Gastrocnemius medialis (tissue), 4 donors: ENCODE data around the gene RPUSD3. TPM values are rescaled to one million over a fixed set of nuclear protein-coding genes. Genes with fewer than 3 reads are reported as not detected.
A peak's percentile ranks its signal among the peaks of the same experiment; 100 is the strongest.
"Not testable (repeated sequence)": the region's sequence is repeated elsewhere in the genome, so short reads cannot be mapped to it uniquely, and the experiment has no call there.

Experiments used
- ATAC-seq, 2 donors: fragments of 150-250 bp; one replicate each; pipeline ENCODE4 v1.9.1; 2016
- DNase-seq, 2 donors: peaks; one replicate each; pipeline ENCODE4 v3.0.0-alpha.2; 2019
- H3K27ac ChIP-seq, 4 donors: fragments of 200-600 bp; sonication (generic); 1 replicate in 1 of 4; 2 replicates in 3 of 4; pipeline ENCODE4 v1.5.1; 2016 to 2018; ENCODE audit warnings: mild to moderate bottlenecking in 2 of 4, moderate library complexity in 1 of 4
- H3K27me3 ChIP-seq, 3 donors: fragments of 200-600 bp; sonication (generic) in 2 of 3; 1 replicate in 1 of 3; 2 replicates in 2 of 3; pipeline versions ENCODE4 v1.5.1 to v1.6.0; 2016 to 2019; ENCODE audit warnings: mild to moderate bottlenecking in 1 of 3, moderate library complexity in 1 of 3
- H3K36me3 ChIP-seq, 2 donors: fragments of 200-600 bp; sonication (generic) in 1 of 2; one replicate each; pipeline ENCODE4 v1.5.1; 2017 to 2018
- H3K4me1 ChIP-seq, 2 donors: fragments of 200-600 bp; sonication (generic) in 1 of 2; one replicate each; pipeline ENCODE4 v1.5.1; 2016 to 2017; ENCODE audit warnings: mild to moderate bottlenecking in 2 of 2
- H3K4me3 ChIP-seq, 4 donors: fragments of 200-600 bp; sonication (generic) in 3 of 4; 1 replicate in 1 of 4; 2 replicates in 3 of 4; pipeline ENCODE4 v1.5.1; 2016 to 2019; ENCODE audit warnings: mild to moderate bottlenecking in 2 of 4
- H3K9me3 ChIP-seq, 3 donors: fragments of 200-600 bp; sonication (generic) in 2 of 3; 1 replicate in 1 of 3; 2 replicates in 2 of 3; pipeline ENCODE4 v1.5.1; 2016 to 2019
- POLR2A ChIP-seq, 2 donors: fragments of 450-650 bp; IDR thresholded peaks; one replicate each; pipeline ENCODE4 v1.6.1; 2017; ENCODE audit warnings: antibody characterized with exemption in 2 of 2, mild to moderate bottlenecking in 2 of 2, moderate library complexity in 2 of 2
- in situ Hi-C, 4 donors: fragments of 200-750 bp; cut with MboI; loops; one replicate each; pipeline versions ENCODE4 v1.15.0 to v1.8.0; 2017; ENCODE audit warnings: low sequenced_read_pairs in 4 of 4
- intact Hi-C: fragments of 100-400 bp; cut with DNase I; formaldehyde crosslinking; loops from one replicate; pipeline ENCODE4 v1.15.1; 2023; ENCODE audit warnings: low total_unique reads
- total RNA-seq, 4 donors: library from RNA; depleted of rRNA; stranded (reverse); fragments of >200 nt; gene quantifications; one replicate each; pipeline versions ENCODE4 v1.1.0 to v1.2.3, GENCODE V29; 2016
- TF ChIP-seq, protein P1 (sequence below), 5 experiments: fragments of 450-650 bp in 3 of 5; fragments of 200-600 bp in 2 of 5; sonication (generic) in 2 of 5; IDR thresholded peaks in 4 of 5; conservative IDR thresholded peaks in 1 of 5; 1 replicate in 4 of 5; 2 replicates in 1 of 5; pipeline ENCODE4 v1.5.1; 2016 to 2019; ENCODE audit warnings: antibody characterized with exemption in 5 of 5, mild to moderate bottlenecking in 3 of 5, moderate library complexity in 3 of 5

Gene RPUSD3
- total RNA-seq, 4 donors from 2014 or later, result 72.7 to 96.7 (median 75.5) TPM

DNA sequence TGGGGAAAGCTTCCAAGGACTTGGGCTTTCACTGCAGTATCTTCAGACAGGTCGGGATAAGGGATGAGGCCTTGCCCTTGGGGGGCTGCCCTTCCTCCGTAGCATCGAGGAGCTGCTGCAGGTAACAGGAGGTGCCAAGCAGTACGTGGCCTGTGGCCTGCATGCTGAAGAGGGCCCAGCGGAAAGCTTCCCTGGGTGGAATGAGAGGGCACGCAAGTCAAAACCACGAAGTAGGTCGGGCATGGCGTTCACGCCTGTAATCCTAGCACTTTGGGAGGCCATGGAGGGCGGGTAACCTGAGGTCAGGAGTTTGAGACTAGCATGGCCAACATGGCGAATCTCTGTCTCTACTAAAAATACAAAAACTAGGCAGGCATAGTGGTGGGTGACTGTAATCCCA, 23.3 kb upstream of the RPUSD3 start:
- DNase-seq, result no peak
- intact Hi-C loops (no loop called here), in situ Hi-C loops (no loop called here)
- no peaks in the 10 kb centered on the region for H3K9me3 ChIP-seq
- no peak for TF ChIP-seq POLR2A (IDR thresholded peaks at IDR 0.05)
- TF ChIP-seq, protein P1, sequence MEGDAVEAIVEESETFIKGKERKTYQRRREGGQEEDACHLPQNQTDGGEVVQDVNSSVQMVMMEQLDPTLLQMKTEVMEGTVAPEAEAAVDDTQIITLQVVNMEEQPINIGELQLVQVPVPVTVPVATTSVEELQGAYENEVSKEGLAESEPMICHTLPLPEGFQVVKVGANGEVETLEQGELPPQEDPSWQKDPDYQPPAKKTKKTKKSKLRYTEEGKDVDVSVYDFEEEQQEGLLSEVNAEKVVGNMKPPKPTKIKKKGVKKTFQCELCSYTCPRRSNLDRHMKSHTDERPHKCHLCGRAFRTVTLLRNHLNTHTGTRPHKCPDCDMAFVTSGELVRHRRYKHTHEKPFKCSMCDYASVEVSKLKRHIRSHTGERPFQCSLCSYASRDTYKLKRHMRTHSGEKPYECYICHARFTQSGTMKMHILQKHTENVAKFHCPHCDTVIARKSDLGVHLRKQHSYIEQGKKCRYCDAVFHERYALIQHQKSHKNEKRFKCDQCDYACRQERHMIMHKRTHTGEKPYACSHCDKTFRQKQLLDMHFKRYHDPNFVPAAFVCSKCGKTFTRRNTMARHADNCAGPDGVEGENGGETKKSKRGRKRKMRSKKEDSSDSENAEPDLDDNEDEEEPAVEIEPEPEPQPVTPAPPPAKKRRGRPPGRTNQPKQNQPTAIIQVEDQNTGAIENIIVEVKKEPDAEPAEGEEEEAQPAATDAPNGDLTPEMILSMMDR (IDR thresholded peaks at IDR 0.05 in 4 of 5, conservative IDR thresholded peaks at IDR 0.05 in 1 of 5), result no peak
- no peak overlapping the region for H3K27ac ChIP-seq
- peaks cover 0 to 7% of the 10 kb centered on the region in 2 donors for H3K4me1 ChIP-seq
- H3K36me3 ChIP-seq, result no peaks in the 10 kb centered on the region
- no peaks in the 10 kb centered on the region for H3K27me3 ChIP-seq
- H3K4me3 ChIP-seq, result no peak overlapping the region
- no peak for ATAC-seq

DNA sequence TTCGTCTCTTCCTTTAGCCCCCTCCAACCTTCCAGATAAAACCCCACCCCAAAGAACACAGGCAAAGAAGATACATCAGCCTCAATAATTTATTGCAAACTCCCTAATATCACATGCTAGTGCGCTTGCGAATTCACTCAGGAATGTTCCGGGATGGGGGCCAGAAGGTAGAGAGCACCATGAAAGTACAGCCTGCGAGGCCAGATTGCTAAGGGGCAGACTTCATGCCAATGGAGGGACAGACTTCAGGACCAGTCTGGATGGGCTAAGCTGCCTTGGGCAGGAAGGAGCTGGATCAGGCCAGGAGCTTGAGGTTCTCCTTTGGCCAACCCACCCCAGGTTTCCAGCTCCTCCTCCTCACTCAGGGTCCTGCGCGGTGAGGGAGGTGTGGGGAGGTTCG, 22.8 kb upstream of the RPUSD3 start:
- no peak overlapping the region for H3K4me3 ChIP-seq
- H3K9me3 ChIP-seq, result no peaks in the 10 kb centered on the region
- DNase-seq, result peak; percentile 33 to 50
- no peak for TF ChIP-seq POLR2A (IDR thresholded peaks at IDR 0.05)
- TF ChIP-seq, protein P1 (IDR thresholded peaks at IDR 0.05 in 4 of 5, conservative IDR thresholded peaks at IDR 0.05 in 1 of 5), result no peak
- peaks cover 0 to 7% of the 10 kb centered on the region in 2 donors for H3K4me1 ChIP-seq
- H3K27ac ChIP-seq, result no peak overlapping the region
- in situ Hi-C loops (no loop called here), intact Hi-C loops (no loop called here)
- no peaks in the 10 kb centered on the region for H3K36me3 ChIP-seq
- ATAC-seq, result peak; percentile 63 to 78
- H3K27me3 ChIP-seq, result no peaks in the 10 kb centered on the region

DNA sequence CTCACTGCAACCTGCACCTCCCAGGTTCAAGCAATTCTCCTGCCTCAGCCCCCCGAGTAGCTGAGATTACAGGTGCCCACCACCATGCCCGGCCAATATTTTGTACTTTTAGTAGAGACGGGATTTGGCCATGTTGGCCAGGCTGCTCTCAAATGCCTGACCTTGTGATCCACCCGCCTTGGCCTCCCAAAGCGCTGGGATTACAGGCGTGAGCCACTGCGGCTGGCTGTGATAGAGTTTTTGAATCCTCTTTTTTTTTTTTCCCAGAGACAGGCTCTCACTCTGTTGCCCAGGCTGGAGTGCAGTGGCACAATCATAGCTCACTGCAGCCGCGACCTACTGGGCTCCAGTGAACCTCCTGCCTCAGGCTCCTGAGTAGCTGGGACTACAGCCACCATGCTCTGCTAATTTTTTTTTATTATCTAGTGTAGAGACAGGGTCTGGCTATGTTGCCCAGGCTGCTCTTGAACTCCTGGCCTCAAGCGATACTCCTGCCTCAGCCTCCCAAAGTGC, 21.4 kb upstream of the RPUSD3 start:
- ATAC-seq, H3K4me3 ChIP-seq, H3K27me3 ChIP-seq, in situ Hi-C loops, intact Hi-C loops, DNase-seq, H3K4me1 ChIP-seq, H3K36me3 ChIP-seq, H3K9me3 ChIP-seq: not testable (repeated sequence)
- peak overlapping the region in 1 of 4 donors; percentile 16 for H3K27ac ChIP-seq

DNA sequence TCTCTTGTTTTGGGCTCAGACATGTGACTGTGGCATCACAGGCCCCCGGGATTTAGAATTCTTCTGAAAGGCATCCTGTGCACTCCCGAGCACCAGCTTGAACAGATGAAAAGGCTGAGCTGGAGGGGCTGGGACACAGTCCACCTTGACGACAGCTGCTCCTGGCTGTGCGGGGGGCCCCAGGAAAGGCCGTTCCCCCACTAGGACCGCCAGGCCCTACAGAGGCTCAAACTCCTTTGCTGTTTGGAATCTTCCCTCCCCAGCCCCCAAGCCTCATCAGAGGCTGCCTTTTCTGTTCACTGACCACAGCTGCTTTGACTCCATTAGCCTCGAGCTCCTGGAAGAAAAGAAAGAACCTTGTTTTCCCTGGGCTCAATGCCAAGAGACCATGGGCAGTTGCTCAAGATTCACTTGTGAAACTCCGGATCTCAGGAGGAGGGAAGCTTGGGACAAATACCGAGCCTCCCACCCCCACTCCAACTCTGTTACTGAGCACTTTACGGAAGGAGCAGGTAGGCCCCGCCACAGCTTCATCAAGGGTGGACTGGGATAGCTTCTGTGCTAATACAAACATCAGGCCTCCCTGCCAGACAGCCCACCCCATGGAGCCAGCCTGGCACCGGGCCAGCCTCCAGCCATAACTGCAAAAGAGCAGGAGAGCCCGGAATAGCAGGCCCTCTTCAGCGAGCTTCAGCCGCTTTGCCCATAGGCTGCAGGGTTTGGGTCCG, 20.6 kb upstream of the RPUSD3 start:
- in situ Hi-C loops, result no loop called here
- intact Hi-C loops, result no loop called here
- no peak overlapping the region for H3K4me3 ChIP-seq
- H3K27ac ChIP-seq, result peak overlapping the region in 2 of 4 donors; percentile 16 to 25
- H3K27me3 ChIP-seq, result no peaks in the 10 kb centered on the region
- H3K4me1 ChIP-seq, result peaks cover 0 to 7% of the 10 kb centered on the region in 2 donors
- TF ChIP-seq, protein P1 (IDR thresholded peaks at IDR 0.05 in 4 of 5, conservative IDR thresholded peaks at IDR 0.05 in 1 of 5), result no peak
- no peak for TF ChIP-seq POLR2A (IDR thresholded peaks at IDR 0.05)
- no peaks in the 10 kb centered on the region for H3K36me3 ChIP-seq
- ATAC-seq (peak in 1 of 2 donors; percentile 47), DNase-seq (peak; percentile 30 to 61)
- H3K9me3 ChIP-seq, result no peaks in the 10 kb centered on the region

DNA sequence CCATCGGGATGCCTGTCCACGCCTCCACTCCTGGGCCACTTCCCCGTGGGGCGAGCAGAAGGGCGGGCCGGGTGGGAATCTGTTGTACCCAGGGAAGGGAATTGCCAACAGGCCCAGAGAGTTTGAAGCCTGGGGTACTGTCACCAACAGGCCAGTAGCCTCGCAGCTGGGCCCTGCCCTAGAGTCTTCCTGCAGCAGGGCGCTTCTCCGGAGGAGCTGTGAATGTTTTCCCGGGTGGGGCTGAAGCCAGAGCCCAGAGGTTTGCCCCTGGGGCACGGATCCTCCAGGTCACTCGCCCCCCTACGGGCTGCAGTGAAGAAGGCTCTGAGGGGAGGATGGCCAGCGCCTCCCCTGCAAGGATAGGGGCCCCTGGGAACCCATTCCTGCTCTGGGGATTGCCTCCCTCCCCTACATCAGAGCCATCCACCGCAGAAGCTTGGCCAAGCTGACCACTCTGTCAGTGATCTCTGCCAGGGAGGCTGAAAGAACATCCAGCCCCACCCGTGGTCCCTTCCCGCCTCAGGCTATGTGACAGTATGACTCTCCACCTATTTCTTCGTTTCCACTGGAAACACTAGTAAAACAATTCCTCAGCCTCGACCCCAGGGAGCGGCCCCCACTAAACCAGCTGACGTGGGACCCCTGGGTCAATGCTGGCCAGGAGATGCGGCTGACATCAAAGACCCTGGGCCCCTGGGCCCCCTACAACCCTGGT, 19.4 kb upstream of the RPUSD3 start:
- no peaks in the 10 kb centered on the region for H3K36me3 ChIP-seq
- H3K27me3 ChIP-seq, result no peaks in the 10 kb centered on the region
- peaks cover 0 to 7% of the 10 kb centered on the region in 2 donors for H3K4me1 ChIP-seq
- in situ Hi-C loops (no loop called here), intact Hi-C loops (loop anchor here (2.0 kb wide), 1 partner anchor 54 kb away; the partner anchor contains the start of gene IL17RC)
- TF ChIP-seq POLR2A (IDR thresholded peaks at IDR 0.05), result no peak
- TF ChIP-seq, protein P1 (IDR thresholded peaks at IDR 0.05 in 4 of 5, conservative IDR thresholded peaks at IDR 0.05 in 1 of 5), result no peak
- peak overlapping the region; percentile 51 to 77 (median 58) for H3K4me3 ChIP-seq
- peak overlapping the region in 2 of 4 donors; percentile 13 to 31 for H3K27ac ChIP-seq
- no peak for DNase-seq
- no peaks in the 10 kb centered on the region for H3K9me3 ChIP-seq
- ATAC-seq, result no peak
